Chondrocyte (in vitro differentiated cells): ENCODE results near the gene USP11. TPM values are rescaled to one million over a fixed set of nuclear protein-coding genes. Genes with fewer than 3 reads are reported as not detected.
A peak's percentile ranks its signal among the peaks of the same experiment; 100 is the strongest.

Experiments used
- DNase-seq: peaks from one replicate; pipeline ENCODE4 v3.0.0; 2021; ENCODE audit warnings: mixed read lengths, low spot score
- H3K27ac Mint-ChIP-seq: one replicate; pipeline ENCODE4 v1.8.0; 2021; ENCODE audit warnings: mild to moderate bottlenecking, moderate library complexity, mixed read lengths; ENCODE audit not compliant: unreplicated experiment
- H3K27me3 Mint-ChIP-seq: 2 replicates; pipeline ENCODE4 v1.8.0; 2021; ENCODE audit warnings: low read depth, mixed read lengths
- H3K36me3 Mint-ChIP-seq: 2 replicates; pipeline ENCODE4 v1.8.0; 2021; ENCODE audit warnings: low read depth, mixed read lengths
- H3K4me1 Mint-ChIP-seq: 2 replicates; pipeline ENCODE4 v1.8.0; 2021; ENCODE audit warnings: low read depth, mild to moderate bottlenecking, mixed read lengths
- H3K4me3 Mint-ChIP-seq: one replicate; pipeline ENCODE4 v1.8.0; 2021; ENCODE audit warnings: mild to moderate bottlenecking, moderate library complexity, mixed read lengths; ENCODE audit not compliant: unreplicated experiment
- H3K9me3 Mint-ChIP-seq: 2 replicates; pipeline ENCODE4 v1.8.0; 2021; ENCODE audit warnings: low read depth, mixed read lengths
- CTCF ChIP-seq: fragments of 200-600 bp; sonication (generic); IDR thresholded peaks from 2 replicates; pipeline ENCODE4 v1.5.0; 2021; ENCODE audit warnings: antibody characterized with exemption, mild to moderate bottlenecking, moderate library complexity
- total RNA-seq: library from RNA; stranded (reverse); gene quantifications from 3 replicates; pipeline ENCODE4 v1.2.1, GENCODE V29; 2021

Gene USP11
- total RNA-seq, 1 donor from 2014 or later: 157 TPM

GRCh38 chrX:47231167-47231566, 1.6 kb upstream of the USP11 start:
- TF ChIP-seq CTCF: no peak
- Mint-ChIP-seq H3K27me3 (no peaks in the 10 kb centered on the region), H3K36me3 (peaks cover 21% of the 10 kb centered on the region), H3K27ac (peak overlapping the region; percentile 100), H3K4me3 (no peak overlapping the region), H3K4me1 (peaks cover 31% of the 10 kb centered on the region), H3K9me3 (no peaks in the 10 kb centered on the region)
- DNase-seq: no peak

DNA sequence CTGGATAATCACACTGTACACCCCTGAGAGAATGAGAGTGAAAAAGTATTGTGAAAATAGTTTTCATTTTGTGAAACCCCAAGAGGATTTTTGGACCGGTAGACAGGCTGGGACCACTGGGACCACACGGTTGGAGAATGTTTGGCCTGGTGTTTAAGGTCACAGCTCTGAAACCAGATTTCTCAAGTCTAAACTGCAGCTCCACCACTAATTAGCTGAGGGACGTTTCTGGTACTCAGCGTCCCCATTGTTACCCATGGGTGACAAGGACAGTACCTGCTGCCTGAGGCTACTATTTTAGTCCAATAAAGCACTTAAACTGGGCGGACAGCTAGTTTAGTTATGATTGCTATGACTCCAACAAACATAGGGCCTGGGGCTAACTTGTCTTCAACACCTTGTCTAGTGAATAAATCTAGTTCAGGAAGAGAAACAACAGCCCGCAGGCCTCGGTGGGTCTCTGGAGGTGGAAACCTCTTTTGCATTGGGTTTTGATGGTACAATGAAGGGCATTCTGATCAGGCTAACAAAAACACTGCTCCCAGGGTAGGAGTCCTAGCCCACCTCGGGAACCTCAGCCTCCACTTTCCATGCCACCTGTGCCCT, 509 bp upstream of the USP11 start:
- Mint-ChIP-seq H3K27ac (peak overlapping the region; percentile 100), H3K9me3 (no peaks in the 10 kb centered on the region), H3K4me1 (peaks cover 43% of the 10 kb centered on the region), H3K4me3 (peak overlapping the region; percentile 92), H3K36me3 (peaks cover 13% of the 10 kb centered on the region), H3K27me3 (no peaks in the 10 kb centered on the region)
- no peak for TF ChIP-seq CTCF
- no peak for DNase-seq

- peak overlapping the region; percentile 100 for H3K27ac Mint-ChIP-seq
- no peaks in the 10 kb centered on the region for H3K27me3 Mint-ChIP-seq
Observed at GRCh38 chrX:47233333-47234113, 714 bp downstream of the USP11 start.

DNA sequence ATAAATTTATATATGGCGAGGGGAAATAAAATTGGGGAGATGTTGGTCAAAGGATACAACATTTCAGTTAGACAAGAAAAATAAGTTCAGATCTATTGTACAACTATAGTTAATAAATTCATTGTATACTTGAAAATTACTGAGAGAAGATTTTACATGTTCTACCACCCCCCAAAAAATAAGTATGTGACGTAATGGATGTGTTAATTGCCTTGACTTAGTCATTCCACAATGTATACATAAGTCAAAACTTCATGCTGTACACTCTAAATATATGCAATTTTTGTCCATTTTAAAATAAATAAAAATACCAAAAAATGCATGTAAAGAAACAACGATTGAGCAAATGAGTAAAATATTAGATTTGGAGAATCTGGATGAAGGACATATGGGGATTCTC, 1.8 kb downstream of the USP11 start:
- TF ChIP-seq CTCF: no peak
- Mint-ChIP-seq H3K27me3 (no peaks in the 10 kb centered on the region), H3K9me3 (no peaks in the 10 kb centered on the region), H3K27ac (peak overlapping the region; percentile 100), H3K4me3 (peak overlapping the region; percentile 92), H3K36me3 (peaks cover 3% of the 10 kb centered on the region), H3K4me1 (peaks cover 46% of the 10 kb centered on the region)
- DNase-seq: no peak

More at GRCh38 chrX:47233333-47234113, 714 bp downstream of the USP11 start:
- Mint-ChIP-seq H3K4me3 (peak overlapping the region; percentile 92), H3K9me3 (no peaks in the 10 kb centered on the region), H3K4me1 (peaks cover 46% of the 10 kb centered on the region), H3K36me3 (peaks cover 9% of the 10 kb centered on the region)
- peak; percentile 99 for DNase-seq
- TF ChIP-seq CTCF: no peak

GRCh38 chrX:47235691-47236103, 2.9 kb downstream of the USP11 start:
- Mint-ChIP-seq H3K4me1 (peaks cover 46% of the 10 kb centered on the region), H3K27me3 (no peaks in the 10 kb centered on the region), H3K4me3 (peak overlapping the region; percentile 9), H3K36me3 (peaks cover 9% of the 10 kb centered on the region), H3K9me3 (no peaks in the 10 kb centered on the region), H3K27ac (peak overlapping the region; percentile 13)
- no peak for DNase-seq
- TF ChIP-seq CTCF: no peak
